Measurements from ENCODE around the gene LCN9.
"Not testable (repeated sequence)": the region's sequence is repeated elsewhere in the genome, so short reads cannot be mapped to it uniquely, and the experiment has no call there.

LCN9 gene

DNA sequence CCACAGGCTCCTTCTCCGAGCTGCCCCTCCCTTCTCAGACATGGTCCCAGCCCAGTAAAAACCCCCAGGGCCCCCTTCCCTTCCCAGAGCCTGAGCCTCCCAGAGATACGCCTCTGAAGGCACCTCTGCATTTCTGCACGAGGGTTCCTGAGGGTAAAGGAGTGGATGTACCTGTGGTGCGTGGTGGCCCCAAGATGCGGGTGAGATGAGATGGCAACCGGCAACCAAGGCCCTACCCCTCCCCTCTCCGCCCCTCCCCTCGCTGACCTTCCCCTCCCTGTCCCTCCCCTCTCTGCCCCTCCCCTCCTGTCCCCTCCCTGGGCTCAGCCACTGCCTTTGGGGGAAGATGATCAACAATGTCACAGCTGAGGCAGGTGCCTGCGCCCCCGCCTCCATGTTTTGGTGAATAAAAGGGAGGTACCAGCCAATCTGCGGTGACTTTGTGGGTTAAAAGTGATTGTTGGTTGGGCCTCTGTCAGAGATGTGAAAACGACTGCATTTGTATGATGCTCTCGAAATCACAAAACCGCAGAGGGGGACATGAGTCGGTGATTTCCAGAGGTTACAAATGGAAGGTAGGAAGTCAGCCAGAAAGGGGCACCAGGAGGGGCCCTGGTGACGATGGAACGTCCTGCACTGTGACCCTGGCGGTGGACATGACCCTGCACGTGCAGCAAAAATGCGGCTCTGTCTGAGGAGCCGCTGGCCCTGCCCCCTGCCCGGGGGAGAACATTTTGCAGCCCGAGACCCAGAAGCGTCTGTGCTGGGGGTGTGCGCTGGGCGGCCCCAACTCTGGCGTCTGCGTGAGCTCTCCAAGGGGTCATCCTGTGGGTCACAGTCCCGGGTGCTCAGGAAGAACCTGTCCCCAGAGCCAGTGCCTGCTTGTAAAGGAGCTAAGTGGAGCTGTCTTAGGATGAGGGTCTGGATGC lies 3.7 kb downstream of the LCN9 start:
- 82% methylated on average over 21 of the region's 29 CpGs for WGBS (ENCODE audit: insufficient coverage)
- peaks cover 0 to 3% (median 0%) of the 10 kb centered on the region in 5 experiments for H3K9me3 ChIP-seq (ENCODE audit: control extremely low read depth in 1 of 5, control insufficient read depth in 4 of 5, insufficient read depth in 2 of 5, low read depth in 1 of 5, low read length in 4 of 5)
- H3K4me1 ChIP-seq (ENCODE audit: control extremely low read depth in 1 of 4, control insufficient read depth in 4 of 4, insufficient read depth in 4 of 4, low read length in 3 of 4), result no peaks in the 10 kb centered on the region
- CTCF ChIA-PET, result no interaction called here
- no peaks in the 10 kb centered on the region for H3K36me3 ChIP-seq (ENCODE audit: control insufficient read depth in 4 of 4, insufficient read depth in 4 of 4, low read length in 3 of 4)
- POLR2A ChIA-PET, result no interaction called here
- H3K27me3 ChIP-seq (replicated peaks in 2 of 5; ENCODE audit: control insufficient read depth in 4 of 5, insufficient read depth in 5 of 5, low read length in 4 of 5), result peaks cover 0 to 13% (median 0%) of the 10 kb centered on the region in 5 experiments
- no peak overlapping the region for H3K4me3 ChIP-seq (ENCODE audit: control insufficient read depth in 1 of 7, extremely low read depth in 1 of 7, insufficient read depth in 4 of 7, low read depth in 2 of 7, low read length in 6 of 7)
- no peak for DNase-seq
- no peak overlapping the region for H3K27ac ChIP-seq (ENCODE audit: insufficient read depth in 1 of 2, low read depth in 1 of 2, low read length in 2 of 2, poor library complexity in 1 of 2, severe bottlenecking in 2 of 2)

DNA sequence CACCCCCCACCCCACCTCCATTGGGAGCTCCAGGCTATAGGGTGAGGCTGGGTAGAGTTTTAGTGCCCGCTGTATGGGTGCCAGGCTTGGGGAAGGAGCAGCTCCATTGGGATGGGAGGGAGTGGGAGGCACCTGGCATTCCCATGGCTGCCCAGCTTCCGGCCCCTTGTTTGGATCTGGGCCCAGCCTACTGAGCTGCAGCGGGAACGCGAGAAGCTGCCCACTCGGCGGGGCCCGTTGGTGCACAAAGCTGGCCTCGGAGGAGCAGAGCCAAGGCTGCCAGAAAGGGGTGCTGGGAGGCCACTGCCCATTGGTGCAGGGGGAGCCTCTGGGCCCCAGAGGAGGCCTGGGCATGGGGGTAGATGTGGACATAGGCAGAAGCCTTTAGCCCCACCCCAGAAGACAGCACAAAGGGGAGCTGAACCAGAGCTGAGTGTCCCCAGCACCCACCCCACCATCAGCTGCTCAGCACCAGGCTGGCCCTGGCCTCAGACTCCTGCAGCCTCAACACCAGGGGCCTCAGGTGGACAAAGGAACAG lies 4.4 kb downstream of the LCN9 start:
- Histone ChIP-seq H3K36me3 (ENCODE audit: control insufficient read depth in 4 of 4, insufficient read depth in 4 of 4, low read length in 3 of 4) (no peaks in the 10 kb centered on the region), H3K27ac (ENCODE audit: insufficient read depth in 1 of 2, low read depth in 1 of 2, low read length in 2 of 2, poor library complexity in 1 of 2, severe bottlenecking in 2 of 2) (no peak overlapping the region), H3K4me1 (ENCODE audit: control extremely low read depth in 1 of 4, control insufficient read depth in 4 of 4, insufficient read depth in 4 of 4, low read length in 3 of 4) (no peaks in the 10 kb centered on the region), H3K4me3 (ENCODE audit: control insufficient read depth in 1 of 7, extremely low read depth in 1 of 7, insufficient read depth in 4 of 7, low read depth in 2 of 7, low read length in 6 of 7) (no peak overlapping the region), H3K9me3 (ENCODE audit: control extremely low read depth in 1 of 5, control insufficient read depth in 4 of 5, insufficient read depth in 2 of 5, low read depth in 1 of 5, low read length in 4 of 5) (peaks cover 0 to 3% (median 0%) of the 10 kb centered on the region in 5 experiments), H3K27me3 (replicated peaks in 2 of 5; ENCODE audit: control insufficient read depth in 4 of 5, insufficient read depth in 5 of 5, low read length in 4 of 5) (peaks cover 0 to 16% (median 0%) of the 10 kb centered on the region in 5 experiments)
- WGBS (ENCODE audit: insufficient coverage), result 94% methylated on average over 6 of the region's 9 CpGs
- DNase-seq, result no peak
- CTCF ChIA-PET, result no interaction called here
- POLR2A ChIA-PET, result no interaction called here

DNA sequence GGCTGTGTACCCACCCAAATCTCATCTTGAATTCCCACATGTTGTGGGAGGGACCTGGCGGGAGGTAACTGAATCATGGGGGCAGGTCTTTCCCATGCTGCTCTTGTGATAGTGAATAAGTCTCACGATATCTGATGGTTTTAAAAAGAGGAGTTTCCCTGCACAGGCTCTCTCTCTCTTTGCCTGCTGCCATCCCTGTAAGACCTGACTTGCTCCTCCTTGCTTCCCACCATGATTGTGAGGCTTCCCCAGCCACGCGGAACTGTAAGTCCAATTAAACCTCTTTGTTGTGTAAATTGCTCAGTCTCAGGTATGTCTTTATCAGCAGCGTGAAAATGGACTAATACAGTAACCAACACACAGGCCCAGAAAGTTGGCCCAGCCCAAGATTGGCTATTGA lies 5.9 kb downstream of the LCN9 start:
- CTCF ChIA-PET; POLR2A ChIA-PET; H3K4me1 ChIP-seq (ENCODE audit: control extremely low read depth in 1 of 4, control insufficient read depth in 4 of 4, insufficient read depth in 4 of 4, low read length in 3 of 4); H3K36me3 ChIP-seq (ENCODE audit: control insufficient read depth in 4 of 4, insufficient read depth in 4 of 4, low read length in 3 of 4); H3K9me3 ChIP-seq (ENCODE audit: control extremely low read depth in 1 of 5, control insufficient read depth in 4 of 5, insufficient read depth in 2 of 5, low read depth in 1 of 5, low read length in 4 of 5); DNase-seq; H3K27ac ChIP-seq (ENCODE audit: insufficient read depth in 1 of 2, low read depth in 1 of 2, low read length in 2 of 2, poor library complexity in 1 of 2, severe bottlenecking in 2 of 2); H3K4me3 ChIP-seq (ENCODE audit: control insufficient read depth in 1 of 7, extremely low read depth in 1 of 7, insufficient read depth in 4 of 7, low read depth in 2 of 7, low read length in 6 of 7): not testable (repeated sequence)
- H3K27me3 ChIP-seq (replicated peaks in 2 of 5; ENCODE audit: control insufficient read depth in 4 of 5, insufficient read depth in 5 of 5, low read length in 4 of 5), result peaks cover 0 to 18% (median 0%) of the 10 kb centered on the region in 5 experiments
- 100% methylated on average over 5 of the region's 5 CpGs for WGBS (ENCODE audit: insufficient coverage)

GRCh38 chr9:135669616-135670285 lies 6.6 kb downstream of the LCN9 start:
- H3K27ac ChIP-seq (ENCODE audit: insufficient read depth in 1 of 2, low read depth in 1 of 2, low read length in 2 of 2, poor library complexity in 1 of 2, severe bottlenecking in 2 of 2), result no peak overlapping the region
- DNase-seq, result no peak
- CTCF ChIA-PET, result no interaction called here
- H3K36me3 ChIP-seq (ENCODE audit: control insufficient read depth in 4 of 4, insufficient read depth in 4 of 4, low read length in 3 of 4), result no peaks in the 10 kb centered on the region
- POLR2A ChIA-PET, result no interaction called here
- H3K4me1 ChIP-seq (ENCODE audit: control extremely low read depth in 1 of 4, control insufficient read depth in 4 of 4, insufficient read depth in 4 of 4, low read length in 3 of 4), result no peaks in the 10 kb centered on the region
- peaks cover 0 to 21% (median 0%) of the 10 kb centered on the region in 5 experiments for H3K27me3 ChIP-seq (replicated peaks in 2 of 5; ENCODE audit: control insufficient read depth in 4 of 5, insufficient read depth in 5 of 5, low read length in 4 of 5)
- 97% methylated on average over 5 of the region's 9 CpGs for WGBS (ENCODE audit: insufficient coverage)
- H3K9me3 ChIP-seq (ENCODE audit: control extremely low read depth in 1 of 5, control insufficient read depth in 4 of 5, insufficient read depth in 2 of 5, low read depth in 1 of 5, low read length in 4 of 5), result peaks cover 0 to 3% (median 0%) of the 10 kb centered on the region in 5 experiments
- no peak overlapping the region for H3K4me3 ChIP-seq (ENCODE audit: control insufficient read depth in 1 of 7, extremely low read depth in 1 of 7, insufficient read depth in 4 of 7, low read depth in 2 of 7, low read length in 6 of 7)

DNA sequence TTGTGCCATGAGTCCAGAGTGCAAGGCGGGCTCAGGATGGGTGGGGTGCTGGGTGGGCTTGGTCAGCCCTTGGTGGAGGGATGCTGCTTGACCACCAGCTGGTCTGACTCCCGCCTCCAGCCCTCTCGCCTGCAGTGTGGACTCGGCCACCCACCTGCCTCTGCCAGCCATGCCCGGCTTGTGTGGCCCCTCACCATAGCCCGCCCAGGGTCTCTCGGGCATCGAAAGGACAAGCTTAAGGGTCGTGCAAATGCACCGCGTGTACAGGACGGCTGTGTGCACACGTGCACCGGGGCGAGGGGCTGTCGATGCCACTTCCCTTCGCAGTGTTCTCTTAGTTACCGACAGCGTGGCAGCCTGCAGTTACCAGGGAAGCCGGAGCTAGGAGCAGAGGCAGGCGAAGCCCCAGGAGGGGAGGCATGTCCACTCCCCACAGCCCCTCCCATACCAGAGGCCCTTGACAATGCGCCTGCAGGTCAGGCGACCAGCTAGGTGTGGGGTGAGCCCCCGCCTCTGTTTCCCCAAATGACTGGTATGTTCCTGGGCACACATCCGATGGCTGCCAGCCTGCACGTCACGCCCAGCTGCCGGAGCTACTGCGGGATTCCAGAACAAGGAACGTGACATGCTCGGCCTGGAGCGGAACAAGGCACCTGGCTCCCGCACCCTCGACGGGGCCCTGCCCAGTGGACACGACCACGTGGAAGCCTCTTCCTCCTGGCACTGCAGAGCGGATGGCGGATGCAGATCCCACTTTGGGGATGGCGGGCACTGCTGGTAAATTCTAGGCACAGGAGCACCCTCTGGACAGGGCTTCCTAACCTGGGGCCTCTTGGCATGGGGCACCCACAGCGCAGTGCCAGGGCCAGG lies 7.8 kb downstream of the LCN9 start:
- no peak overlapping the region for H3K27ac ChIP-seq (ENCODE audit: insufficient read depth in 1 of 2, low read depth in 1 of 2, low read length in 2 of 2, poor library complexity in 1 of 2, severe bottlenecking in 2 of 2)
- WGBS (ENCODE audit: insufficient coverage), result 89% methylated on average over 38 of the region's 41 CpGs
- peaks cover 0 to 3% (median 0%) of the 10 kb centered on the region in 5 experiments for H3K9me3 ChIP-seq (ENCODE audit: control extremely low read depth in 1 of 5, control insufficient read depth in 4 of 5, insufficient read depth in 2 of 5, low read depth in 1 of 5, low read length in 4 of 5)
- no peak overlapping the region for H3K4me3 ChIP-seq (ENCODE audit: control insufficient read depth in 1 of 7, extremely low read depth in 1 of 7, insufficient read depth in 4 of 7, low read depth in 2 of 7, low read length in 6 of 7)
- peaks cover 0 to 17% (median 0%) of the 10 kb centered on the region in 5 experiments for H3K27me3 ChIP-seq (replicated peaks in 2 of 5; ENCODE audit: control insufficient read depth in 4 of 5, insufficient read depth in 5 of 5, low read length in 4 of 5)
- no peaks in the 10 kb centered on the region for H3K4me1 ChIP-seq (ENCODE audit: control extremely low read depth in 1 of 4, control insufficient read depth in 4 of 4, insufficient read depth in 4 of 4, low read length in 3 of 4)
- no peak for DNase-seq
- ChIA-PET POLR2A (no interaction called here), CTCF (no interaction called here)
- no peaks in the 10 kb centered on the region for H3K36me3 ChIP-seq (ENCODE audit: control insufficient read depth in 4 of 4, insufficient read depth in 4 of 4, low read length in 3 of 4)

- H3K27me3 ChIP-seq (replicated peaks in 2 of 5; ENCODE audit: control insufficient read depth in 4 of 5, insufficient read depth in 5 of 5, low read length in 4 of 5), result peaks cover 0 to 17% (median 0%) of the 10 kb centered on the region in 5 experiments
- H3K27ac ChIP-seq (ENCODE audit: insufficient read depth in 1 of 2, low read depth in 1 of 2, low read length in 2 of 2, poor library complexity in 1 of 2, severe bottlenecking in 2 of 2), result no peak overlapping the region
- DNase-seq, result no peak
- no peaks in the 10 kb centered on the region for H3K36me3 ChIP-seq (ENCODE audit: control insufficient read depth in 4 of 4, insufficient read depth in 4 of 4, low read length in 3 of 4)
- H3K9me3 ChIP-seq (ENCODE audit: control extremely low read depth in 1 of 5, control insufficient read depth in 4 of 5, insufficient read depth in 2 of 5, low read depth in 1 of 5, low read length in 4 of 5), result peaks cover 0 to 3% (median 0%) of the 10 kb centered on the region in 5 experiments
- POLR2A ChIA-PET, result no interaction called here
- no peaks in the 10 kb centered on the region for H3K4me1 ChIP-seq (ENCODE audit: control extremely low read depth in 1 of 4, control insufficient read depth in 4 of 4, insufficient read depth in 4 of 4, low read length in 3 of 4)
- WGBS (ENCODE audit: insufficient coverage), result 66% methylated on average over 17 of the region's 17 CpGs
- H3K4me3 ChIP-seq (ENCODE audit: control insufficient read depth in 1 of 7, extremely low read depth in 1 of 7, insufficient read depth in 4 of 7, low read depth in 2 of 7, low read length in 6 of 7), result no peak overlapping the region
- CTCF ChIA-PET, result no interaction called here
These were observed 8.5 kb downstream of the LCN9 start for GRCh38 chr9:135671591-135672041.

Data from common myeloid progenitor, CD34-positive (primary cell).